ENCODE measurements around the gene ZCCHC2. TPM values are rescaled to one million over a fixed set of nuclear protein-coding genes. Genes with fewer than 3 reads are reported as not detected.

Gene ZCCHC2
- total and polyA plus RNA-seq, 2 experiments from 2014 or later, result 3.3 to 14.9 TPM

- H3K36me3 ChIP-seq (replicated peaks; ENCODE audit: insufficient read depth, low read depth), result no peaks in the 10 kb centered on the region
- no peaks in the 10 kb centered on the region for H3K9me3 ChIP-seq (ENCODE audit: low read depth)
- H3K79me2 ChIP-seq, result no peaks in the 10 kb centered on the region
- no peak overlapping the region for H3K27ac ChIP-seq
- TF ChIP-seq CTCF (IDR thresholded peaks at IDR 0.05; ENCODE audit: poor library complexity), result no peak
- TF ChIP-seq EZH2 (IDR thresholded peaks at IDR 0.05; ENCODE audit: borderline replicate concordance), result no peak
- no peak for TF ChIP-seq EZH2phosphoT487 (IDR thresholded peaks at IDR 0.05; ENCODE audit: low read depth, severe bottlenecking, unreplicated experiment)
- no peaks in the 10 kb centered on the region for H3K4me1 ChIP-seq (ENCODE audit: insufficient read depth)
- no peaks in the 10 kb centered on the region for H3K27me3 ChIP-seq
- H3K9me2 ChIP-seq (replicated peaks; ENCODE audit: insufficient read depth), result no peaks in the 10 kb centered on the region
- H3K4me2 ChIP-seq, result no peak overlapping the region
- no peaks in the 10 kb centered on the region for H4K20me1 ChIP-seq (ENCODE audit: insufficient read depth, poor library complexity, severe bottlenecking)
- H3K4me3 ChIP-seq, result no peak overlapping the region
- H2AFZ ChIP-seq, result no peak overlapping the region
- WGBS (ENCODE audit: low lambda C conversion rate, missing lambda C conversion rate), result 93% methylated on average over 2 of the region's 2 CpGs
- no peak for DNase-seq (ENCODE audit: low spot score)
These were observed 26.6 kb upstream of the ZCCHC2 start for GRCh38 chr18:62496262-62496661.

- H3K27me3 ChIP-seq, result no peaks in the 10 kb centered on the region
- H3K4me1 ChIP-seq (ENCODE audit: insufficient read depth), result no peaks in the 10 kb centered on the region
- no peak overlapping the region for H2AFZ ChIP-seq
- H3K4me2 ChIP-seq, result no peak overlapping the region
- no peaks in the 10 kb centered on the region for H3K79me2 ChIP-seq
- H3K4me3 ChIP-seq, result no peak overlapping the region
- H3K36me3 ChIP-seq (replicated peaks; ENCODE audit: insufficient read depth, low read depth), result no peaks in the 10 kb centered on the region
- no peaks in the 10 kb centered on the region for H3K9me2 ChIP-seq (replicated peaks; ENCODE audit: insufficient read depth)
- WGBS (ENCODE audit: low lambda C conversion rate, missing lambda C conversion rate), result 72% methylated on average over 13 of the region's 13 CpGs
- no peak for DNase-seq (ENCODE audit: low spot score)
- TF ChIP-seq CTCF (IDR thresholded peaks at IDR 0.05; ENCODE audit: poor library complexity) (no peak), EZH2 (IDR thresholded peaks at IDR 0.05; ENCODE audit: borderline replicate concordance) (no peak), EZH2phosphoT487 (IDR thresholded peaks at IDR 0.05; ENCODE audit: low read depth, severe bottlenecking, unreplicated experiment) (no peak)
- H3K9me3 ChIP-seq (ENCODE audit: low read depth), result no peaks in the 10 kb centered on the region
- H4K20me1 ChIP-seq (ENCODE audit: insufficient read depth, poor library complexity, severe bottlenecking), result no peaks in the 10 kb centered on the region
- no peak overlapping the region for H3K27ac ChIP-seq
These were observed 25.5 kb upstream of the ZCCHC2 start for GRCh38 chr18:62497190-62497772.

GRCh38 chr18:62498616-62499262 is 24.1 kb upstream of the ZCCHC2 start:
- Histone ChIP-seq H3K4me1 (ENCODE audit: insufficient read depth) (no peaks in the 10 kb centered on the region), H3K4me3 (no peak overlapping the region), H4K20me1 (ENCODE audit: insufficient read depth, poor library complexity, severe bottlenecking) (no peaks in the 10 kb centered on the region), H3K27me3 (no peaks in the 10 kb centered on the region), H3K36me3 (replicated peaks; ENCODE audit: insufficient read depth, low read depth) (no peaks in the 10 kb centered on the region), H3K27ac (no peak overlapping the region), H3K4me2 (no peak overlapping the region), H3K79me2 (no peaks in the 10 kb centered on the region), H3K9me3 (ENCODE audit: low read depth) (no peaks in the 10 kb centered on the region), H2AFZ (no peak overlapping the region), H3K9me2 (replicated peaks; ENCODE audit: insufficient read depth) (no peaks in the 10 kb centered on the region)
- TF ChIP-seq EZH2 (IDR thresholded peaks at IDR 0.05; ENCODE audit: borderline replicate concordance), result no peak
- TF ChIP-seq CTCF (IDR thresholded peaks at IDR 0.05; ENCODE audit: poor library complexity), result no peak
- TF ChIP-seq EZH2phosphoT487 (IDR thresholded peaks at IDR 0.05; ENCODE audit: low read depth, severe bottlenecking, unreplicated experiment), result no peak
- no peak for DNase-seq (ENCODE audit: low spot score)
- WGBS (ENCODE audit: low lambda C conversion rate, missing lambda C conversion rate), result 94% methylated on average over 7 of the region's 7 CpGs

Measured in hepatocyte (in vitro differentiated cells).